ENCODE results near the gene RAPSN. TPM values are rescaled to one million over a fixed set of nuclear protein-coding genes. Genes with fewer than 3 reads are reported as not detected.

The RAPSN gene
- total RNA-seq, 3 donors from 2014 or later = 0.64 TPM; not detected in 2

DNA sequence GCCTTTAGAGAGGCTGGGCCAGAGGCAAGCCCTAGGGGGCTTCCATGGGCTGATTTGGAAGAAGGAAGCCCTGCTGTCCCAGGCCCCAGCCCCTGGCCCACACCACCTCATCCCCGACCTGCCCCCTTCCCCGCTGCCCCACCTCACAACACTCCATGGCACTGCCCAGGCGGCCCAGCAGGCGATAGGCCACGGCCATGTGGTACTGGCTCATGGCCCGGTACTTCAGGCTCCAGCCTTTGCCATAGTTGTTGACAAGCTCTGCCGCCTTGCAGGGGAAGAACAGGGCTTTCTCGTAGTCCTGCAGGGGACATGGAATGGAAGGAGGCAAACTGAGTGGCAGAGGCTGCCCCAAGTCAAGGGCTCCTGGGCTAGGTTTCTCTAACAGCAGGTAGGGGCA is 6.4 kb downstream of the RAPSN start:
- TF ChIP-seq POLR2AphosphoS5 (IDR thresholded peaks at IDR 0.05) = no peak
- TF ChIP-seq, protein P1, sequence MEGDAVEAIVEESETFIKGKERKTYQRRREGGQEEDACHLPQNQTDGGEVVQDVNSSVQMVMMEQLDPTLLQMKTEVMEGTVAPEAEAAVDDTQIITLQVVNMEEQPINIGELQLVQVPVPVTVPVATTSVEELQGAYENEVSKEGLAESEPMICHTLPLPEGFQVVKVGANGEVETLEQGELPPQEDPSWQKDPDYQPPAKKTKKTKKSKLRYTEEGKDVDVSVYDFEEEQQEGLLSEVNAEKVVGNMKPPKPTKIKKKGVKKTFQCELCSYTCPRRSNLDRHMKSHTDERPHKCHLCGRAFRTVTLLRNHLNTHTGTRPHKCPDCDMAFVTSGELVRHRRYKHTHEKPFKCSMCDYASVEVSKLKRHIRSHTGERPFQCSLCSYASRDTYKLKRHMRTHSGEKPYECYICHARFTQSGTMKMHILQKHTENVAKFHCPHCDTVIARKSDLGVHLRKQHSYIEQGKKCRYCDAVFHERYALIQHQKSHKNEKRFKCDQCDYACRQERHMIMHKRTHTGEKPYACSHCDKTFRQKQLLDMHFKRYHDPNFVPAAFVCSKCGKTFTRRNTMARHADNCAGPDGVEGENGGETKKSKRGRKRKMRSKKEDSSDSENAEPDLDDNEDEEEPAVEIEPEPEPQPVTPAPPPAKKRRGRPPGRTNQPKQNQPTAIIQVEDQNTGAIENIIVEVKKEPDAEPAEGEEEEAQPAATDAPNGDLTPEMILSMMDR (IDR thresholded peaks at IDR 0.05) = no peak
- no peak for TF ChIP-seq POLR2A (IDR thresholded peaks at IDR 0.05)
- H3K4me1 ChIP-seq = no peaks in the 10 kb centered on the region
- intact Hi-C loops (cut with DNase I; ENCODE audit: low total_unique reads) = no loop called here
- no peaks in the 10 kb centered on the region for H3K27me3 ChIP-seq
- no peak overlapping the region for H3K27ac ChIP-seq
- H3K4me3 ChIP-seq = no peak overlapping the region
- DNase-seq (ENCODE audit: low spot score in 2 of 2) = no peak
- no peaks in the 10 kb centered on the region for H3K36me3 ChIP-seq
- H3K9me3 ChIP-seq = no peaks in the 10 kb centered on the region

DNA sequence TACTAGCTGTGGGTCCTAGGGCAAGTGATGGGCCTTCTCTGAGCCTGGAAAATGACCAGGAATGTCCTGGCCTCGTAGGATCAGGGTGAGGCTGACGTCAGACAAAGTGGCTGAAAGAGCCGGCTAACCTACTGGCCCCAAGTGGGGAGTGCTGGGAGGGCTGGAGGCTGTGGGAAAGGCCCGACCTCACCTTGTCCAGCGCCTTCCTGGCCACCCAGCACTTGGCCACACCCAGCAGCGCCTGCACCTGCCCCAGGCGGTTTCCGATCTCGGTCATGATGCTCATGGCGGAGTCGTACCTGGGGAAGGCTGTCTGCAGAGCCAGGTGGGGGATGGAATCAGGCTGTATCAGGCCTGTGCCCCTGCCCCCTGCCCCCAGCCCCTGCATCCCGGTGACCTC is 7.5 kb downstream of the RAPSN start:
- Histone ChIP-seq H3K27me3 (no peaks in the 10 kb centered on the region), H3K36me3 (no peaks in the 10 kb centered on the region), H3K4me1 (no peaks in the 10 kb centered on the region), H3K9me3 (no peaks in the 10 kb centered on the region), H3K27ac (no peak overlapping the region), H3K4me3 (no peak overlapping the region)
- no peak for DNase-seq (ENCODE audit: low spot score in 2 of 2)
- no peak for TF ChIP-seq POLR2AphosphoS5 (IDR thresholded peaks at IDR 0.05)
- TF ChIP-seq POLR2A (IDR thresholded peaks at IDR 0.05) = no peak
- TF ChIP-seq, protein P1 (IDR thresholded peaks at IDR 0.05) = no peak
- intact Hi-C loops (cut with DNase I; ENCODE audit: low total_unique reads) = no loop called here

DNA sequence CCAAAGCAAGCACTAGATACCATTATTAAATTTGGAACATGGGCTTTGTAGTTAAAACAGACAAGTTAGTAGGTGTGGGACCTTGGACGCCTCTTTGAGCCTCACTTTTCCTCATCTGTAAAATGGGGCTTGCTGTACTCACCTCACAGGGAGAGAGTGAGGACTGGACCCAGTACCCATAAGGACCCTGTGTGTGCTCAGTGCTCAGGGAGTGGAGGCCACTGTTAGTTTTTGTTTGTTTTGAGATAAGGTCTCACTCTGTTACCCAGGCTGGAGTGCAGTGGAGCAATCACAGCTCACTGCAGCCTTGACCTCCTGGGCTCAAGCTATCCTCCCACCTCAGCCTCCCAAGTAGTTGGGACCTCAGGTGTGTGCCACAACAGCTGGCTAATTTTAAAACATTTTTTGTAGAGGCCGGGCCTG is 8.9 kb downstream of the RAPSN start:
- Histone ChIP-seq H3K9me3 (no peaks in the 10 kb centered on the region), H3K4me1 (no peaks in the 10 kb centered on the region), H3K36me3 (no peaks in the 10 kb centered on the region), H3K27me3 (no peaks in the 10 kb centered on the region), H3K27ac (no peak overlapping the region), H3K4me3 (no peak overlapping the region)
- intact Hi-C loops (cut with DNase I; ENCODE audit: low total_unique reads) = no loop called here
- TF ChIP-seq, protein P1 (IDR thresholded peaks at IDR 0.05) = no peak
- TF ChIP-seq POLR2A (IDR thresholded peaks at IDR 0.05) (no peak), POLR2AphosphoS5 (IDR thresholded peaks at IDR 0.05) (no peak)
- no peak for DNase-seq (ENCODE audit: low spot score in 2 of 2)

DNA sequence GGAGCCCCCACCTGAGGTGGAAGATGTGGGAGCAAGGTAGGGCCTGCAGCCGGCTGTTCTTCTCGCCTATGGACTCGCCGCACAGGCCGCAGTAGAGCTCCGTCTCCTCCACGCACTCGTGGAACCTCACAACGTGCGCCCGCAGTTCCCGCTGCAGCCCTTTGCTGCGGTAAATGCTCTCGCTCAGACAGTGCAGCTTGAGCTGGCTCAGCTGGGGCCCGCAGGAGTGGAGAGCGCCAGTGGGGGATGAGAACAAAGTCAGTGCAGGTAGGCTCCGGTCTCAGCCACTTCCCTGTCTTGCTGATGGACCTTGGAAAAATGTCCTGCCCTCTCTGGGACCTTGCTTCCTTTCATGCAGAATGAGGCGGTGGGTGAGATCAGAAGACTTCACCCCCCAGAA is 10.2 kb downstream of the RAPSN start:
- Histone ChIP-seq H3K27ac (no peak overlapping the region), H3K4me3 (no peak overlapping the region), H3K4me1 (no peaks in the 10 kb centered on the region), H3K27me3 (no peaks in the 10 kb centered on the region), H3K9me3 (no peaks in the 10 kb centered on the region), H3K36me3 (no peaks in the 10 kb centered on the region)
- DNase-seq (ENCODE audit: low spot score in 2 of 2) = no peak
- TF ChIP-seq POLR2A (IDR thresholded peaks at IDR 0.05) = no peak
- no peak for TF ChIP-seq POLR2AphosphoS5 (IDR thresholded peaks at IDR 0.05)
- TF ChIP-seq, protein P1 (IDR thresholded peaks at IDR 0.05) = no peak
- intact Hi-C loops (cut with DNase I; ENCODE audit: low total_unique reads) = no loop called here

DNA sequence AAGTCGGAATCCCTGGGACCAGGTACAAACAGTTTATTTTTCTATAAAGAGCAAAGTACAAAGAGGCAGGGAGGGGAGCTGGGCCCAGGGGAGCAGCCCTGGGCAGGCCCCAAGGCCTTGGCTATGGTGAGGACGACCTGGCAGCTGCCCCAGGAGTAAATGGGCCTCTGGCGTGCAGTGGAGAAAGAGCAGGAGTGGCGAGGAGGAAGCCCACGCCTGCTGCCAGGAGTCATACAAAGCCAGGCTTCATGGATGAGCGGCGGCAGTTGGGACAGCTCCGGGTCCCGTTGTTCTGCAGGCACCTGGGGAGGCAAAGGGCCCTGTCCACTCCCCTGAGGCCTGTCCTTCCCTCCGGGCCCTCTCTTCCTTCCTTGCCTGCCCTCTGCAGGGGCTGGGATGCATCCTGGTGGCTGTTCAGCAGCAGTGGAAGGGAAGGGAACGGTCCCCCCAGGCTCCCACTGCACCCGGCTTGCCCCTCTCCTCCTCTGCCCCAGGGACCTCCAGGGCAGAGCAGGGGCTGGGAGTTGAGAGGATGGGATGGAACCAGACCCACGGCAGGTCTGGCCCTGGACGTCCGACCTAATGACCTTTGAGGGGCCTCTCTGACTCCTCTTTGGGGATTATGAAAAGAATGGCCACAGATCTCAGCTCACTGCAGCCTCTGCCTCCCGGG is 11.1 kb downstream of the RAPSN start:
- DNase-seq (ENCODE audit: low spot score in 2 of 2) = no peak
- H3K27me3 ChIP-seq = no peaks in the 10 kb centered on the region
- no peaks in the 10 kb centered on the region for H3K4me1 ChIP-seq
- intact Hi-C loops (cut with DNase I; ENCODE audit: low total_unique reads) = no loop called here
- TF ChIP-seq POLR2AphosphoS5 (IDR thresholded peaks at IDR 0.05) (no peak), POLR2A (IDR thresholded peaks at IDR 0.05) (no peak)
- TF ChIP-seq, protein P1 (IDR thresholded peaks at IDR 0.05) = no peak
- H3K4me3 ChIP-seq = no peak overlapping the region
- H3K9me3 ChIP-seq = no peaks in the 10 kb centered on the region
- H3K27ac ChIP-seq = peak overlapping the region in 1 of 2 donors; percentile 29
- no peaks in the 10 kb centered on the region for H3K36me3 ChIP-seq
